A673 (cell line): ENCODE data around the gene PRADC1. TPM values are rescaled to one million over a fixed set of nuclear protein-coding genes. Genes with fewer than 3 reads are reported as not detected.

ENCODE experiments used
- BruUV-seq: library from RNA; stranded (reverse); fragments of 400-500 nt; replicated peaks from 2 replicates; lab custom pipeline; 2021; lab: Mats Ljungman, UMichigan
- CTCF ChIA-PET: fragments of 300-600 bp; sonication (Branson Sonifier 250); formaldehyde crosslinking; loops from one replicate; lab custom pipeline; 2022; ENCODE audit warnings: antibody characterized with exemption; lab: Charles Lee
- POLR2A ChIA-PET: fragments of 300-600 bp; sonication (Branson Sonifier 250); formaldehyde crosslinking; loops from one replicate; lab custom pipeline; 2022; ENCODE audit warnings: antibody characterized with exemption; ENCODE audit not compliant: low non-redundant PET; lab: Charles Lee
- DNase-seq: peaks from one replicate; pipeline ENCODE4 v3.0.0-alpha.2; 2015; ENCODE audit warnings: low spot score
- H3K27ac ChIP-seq: fragments of 200-600 bp; sonication (generic); 2 replicates; pipeline ENCODE4 v1.5.1; 2016; ENCODE audit warnings: mixed run types, low read depth, mild to moderate bottlenecking, mixed read lengths, antibody characterized with exemption, low read length; ENCODE audit not compliant: poor library complexity, severe bottlenecking
- H3K27me3 ChIP-seq: fragments of 200-600 bp; sonication (generic); replicated peaks from 2 replicates; pipeline ENCODE4 v1.6.1; 2017; ENCODE audit warnings: mixed run types, low read depth, mild to moderate bottlenecking, mixed read lengths, antibody characterized with exemption, low read length; ENCODE audit not compliant: insufficient read depth, poor library complexity
- H3K36me3 ChIP-seq: fragments of 200-600 bp; sonication (generic); 2 replicates; pipeline ENCODE4 v1.6.1; 2016; ENCODE audit warnings: mixed run types, mild to moderate bottlenecking, mixed read lengths, antibody characterized with exemption, low read length; ENCODE audit not compliant: insufficient read depth, poor library complexity, severe bottlenecking
- H3K4me1 ChIP-seq: fragments of 200-600 bp; sonication (generic); 2 replicates; pipeline ENCODE4 v1.6.1; 2017; ENCODE audit warnings: mixed run types, mild to moderate bottlenecking, mixed read lengths, antibody characterized with exemption, low read length; ENCODE audit not compliant: insufficient read depth, poor library complexity, severe bottlenecking
- H3K4me3 ChIP-seq: fragments of 200-600 bp; sonication (generic); 2 replicates; pipeline ENCODE4 v1.5.1; 2016; ENCODE audit warnings: low read depth, mixed run types, mild to moderate bottlenecking, mixed read lengths, low read length; ENCODE audit not compliant: poor library complexity, severe bottlenecking
- H3K9me3 ChIP-seq: fragments of 200-600 bp; sonication (generic); 2 replicates; pipeline ENCODE4 v1.6.1; 2016; ENCODE audit warnings: mixed run types, low read depth, mild to moderate bottlenecking, mixed read lengths, antibody characterized with exemption, low read length; ENCODE audit not compliant: poor library complexity, severe bottlenecking
- EZH2 ChIP-seq: fragments of 200-600 bp; sonication (generic); IDR thresholded peaks from 2 replicates; pipeline ENCODE4 v1.6.1; 2017; ENCODE audit warnings: borderline replicate concordance, low read depth, mild to moderate bottlenecking, mixed read lengths, antibody characterized with exemption, low read length; ENCODE audit not compliant: poor library complexity, severe bottlenecking
- intact Hi-C: fragments of 100-400 bp; cut with micrococcal nuclease; formaldehyde crosslinking; loops from one replicate; pipeline ENCODE4 v1.10.0; 2022; ENCODE audit not compliant: unreplicated experiment
- total RNA-seq: library from RNA; stranded (reverse); gene quantifications from 2 replicates; pipeline ENCODE4 v1.2.3, GENCODE V29; 2021
- TF ChIP-seq, protein P1 (sequence below): fragments of 300-800, 200-600 bp; sonication (generic); conservative IDR thresholded peaks from 2 replicates; pipeline ENCODE4 v1.5.1; 2017; ENCODE audit warnings: low read depth, mild to moderate bottlenecking, antibody characterized with exemption, low read length, moderate library complexity, mixed read lengths

Gene PRADC1
- total RNA-seq, 1 experiment from 2014 or later, result 17.7 TPM

DNA sequence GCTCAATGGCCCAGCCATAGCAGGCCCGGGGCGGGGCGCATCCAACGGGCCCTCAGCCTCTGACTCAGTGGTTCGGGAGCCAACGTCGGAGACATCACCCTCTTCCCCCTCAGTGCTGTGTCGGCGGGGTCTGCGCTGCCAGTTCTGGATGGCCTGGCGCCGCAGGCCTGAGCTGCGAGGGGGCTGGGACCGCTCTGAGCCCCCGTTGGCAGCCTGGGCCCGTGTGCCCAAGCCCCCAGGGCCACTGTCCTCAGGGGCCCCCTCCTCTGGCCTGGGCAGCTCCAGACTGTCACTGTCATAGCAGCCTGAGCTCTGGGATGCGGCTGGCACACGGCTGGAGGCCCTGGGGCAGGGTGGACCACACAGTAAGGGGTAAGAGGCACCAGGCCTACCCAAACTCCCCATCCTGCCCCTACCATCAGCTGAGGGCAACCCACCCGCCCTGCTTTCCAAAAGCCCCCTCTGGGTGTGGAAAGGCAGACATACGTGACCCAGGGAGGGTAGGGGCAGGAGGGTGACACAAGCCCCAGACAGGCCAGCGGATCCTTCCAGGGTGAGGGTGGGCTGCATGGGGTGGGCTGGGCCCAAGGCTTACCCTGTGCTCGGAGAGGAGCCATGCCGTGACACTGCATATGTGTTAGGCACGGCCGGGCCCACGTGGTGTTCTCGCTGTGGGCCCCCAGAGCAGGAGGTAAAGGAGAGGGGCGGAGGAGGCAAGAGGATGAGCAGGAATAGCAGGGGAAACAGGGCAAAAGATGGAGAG is 32.4 kb upstream of the PRADC1 start:
- Histone ChIP-seq H3K27me3 (no peaks in the 10 kb centered on the region), H3K4me1 (no peaks in the 10 kb centered on the region), H3K9me3 (no peaks in the 10 kb centered on the region), H3K36me3 (no peaks in the 10 kb centered on the region), H3K4me3 (no peak overlapping the region), H3K27ac (no peak overlapping the region)
- no peak for TF ChIP-seq EZH2
- TF ChIP-seq, protein P1, sequence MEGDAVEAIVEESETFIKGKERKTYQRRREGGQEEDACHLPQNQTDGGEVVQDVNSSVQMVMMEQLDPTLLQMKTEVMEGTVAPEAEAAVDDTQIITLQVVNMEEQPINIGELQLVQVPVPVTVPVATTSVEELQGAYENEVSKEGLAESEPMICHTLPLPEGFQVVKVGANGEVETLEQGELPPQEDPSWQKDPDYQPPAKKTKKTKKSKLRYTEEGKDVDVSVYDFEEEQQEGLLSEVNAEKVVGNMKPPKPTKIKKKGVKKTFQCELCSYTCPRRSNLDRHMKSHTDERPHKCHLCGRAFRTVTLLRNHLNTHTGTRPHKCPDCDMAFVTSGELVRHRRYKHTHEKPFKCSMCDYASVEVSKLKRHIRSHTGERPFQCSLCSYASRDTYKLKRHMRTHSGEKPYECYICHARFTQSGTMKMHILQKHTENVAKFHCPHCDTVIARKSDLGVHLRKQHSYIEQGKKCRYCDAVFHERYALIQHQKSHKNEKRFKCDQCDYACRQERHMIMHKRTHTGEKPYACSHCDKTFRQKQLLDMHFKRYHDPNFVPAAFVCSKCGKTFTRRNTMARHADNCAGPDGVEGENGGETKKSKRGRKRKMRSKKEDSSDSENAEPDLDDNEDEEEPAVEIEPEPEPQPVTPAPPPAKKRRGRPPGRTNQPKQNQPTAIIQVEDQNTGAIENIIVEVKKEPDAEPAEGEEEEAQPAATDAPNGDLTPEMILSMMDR, result no peak
- intact Hi-C loops, result no loop called here
- CTCF ChIA-PET, result no interaction called here
- no TSS peak for BruUV-seq
- DNase-seq, result no peak
- POLR2A ChIA-PET, result no interaction called here

DNA sequence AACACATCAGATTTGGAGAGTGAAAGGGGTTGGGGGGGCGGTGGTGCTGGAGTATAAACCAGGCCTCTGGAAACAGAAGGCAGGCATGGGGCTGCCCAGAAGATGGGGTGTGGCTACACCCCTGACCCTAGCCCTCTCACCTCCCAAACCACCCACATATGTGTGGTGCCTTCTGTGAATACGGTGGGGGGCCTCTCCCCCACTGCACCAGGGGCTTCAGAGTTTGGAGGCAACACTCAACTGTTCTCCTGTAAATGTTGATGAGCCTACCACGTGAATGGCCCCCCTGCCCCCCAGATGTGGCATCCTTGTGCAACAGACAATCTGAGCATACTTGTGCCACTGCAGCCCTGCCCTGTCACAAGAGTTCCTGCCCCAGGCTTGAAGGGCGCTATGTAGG is 31.7 kb upstream of the PRADC1 start:
- no TSS peak for BruUV-seq
- no peak overlapping the region for H3K27ac ChIP-seq
- no peaks in the 10 kb centered on the region for H3K27me3 ChIP-seq
- ChIA-PET POLR2A (no interaction called here), CTCF (no interaction called here)
- intact Hi-C loops, result no loop called here
- H3K9me3 ChIP-seq, result no peaks in the 10 kb centered on the region
- no peak overlapping the region for H3K4me3 ChIP-seq
- no peaks in the 10 kb centered on the region for H3K4me1 ChIP-seq
- no peaks in the 10 kb centered on the region for H3K36me3 ChIP-seq
- TF ChIP-seq, protein P1, result no peak
- no peak for TF ChIP-seq EZH2
- no peak for DNase-seq

DNA sequence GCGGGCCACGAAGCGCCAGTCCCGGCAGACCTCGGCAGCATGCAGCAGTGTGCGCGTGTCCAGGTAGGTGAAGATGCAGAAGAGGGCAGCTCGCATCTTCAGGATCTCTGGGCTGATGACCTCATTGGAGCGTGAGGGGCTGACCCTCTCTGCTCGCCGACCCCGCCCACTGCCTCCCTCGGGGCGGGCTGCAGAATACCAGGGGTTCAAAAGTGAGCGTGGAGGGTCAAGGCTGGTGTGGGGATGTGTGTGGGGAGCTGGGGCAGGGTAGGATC is 31.2 kb upstream of the PRADC1 start:
- no TSS peak for BruUV-seq
- POLR2A ChIA-PET, result no interaction called here
- intact Hi-C loops, result no loop called here
- Histone ChIP-seq H3K27me3 (no peaks in the 10 kb centered on the region), H3K9me3 (no peaks in the 10 kb centered on the region), H3K36me3 (no peaks in the 10 kb centered on the region), H3K27ac (no peak overlapping the region), H3K4me1 (no peaks in the 10 kb centered on the region), H3K4me3 (no peak overlapping the region)
- no peak for DNase-seq
- TF ChIP-seq, protein P1, result no peak
- TF ChIP-seq EZH2, result no peak
- CTCF ChIA-PET, result interaction anchor here (0.6 kb wide), 1 partner anchor 13 kb away, joined by 3 read pairs; no protein-coding TSS in a partner anchor
